Measurements from ENCODE around the gene CAMSAP1.

Gene CAMSAP1

GRCh38 chr9:135879619-135880018 lies 27.7 kb downstream of the CAMSAP1 start:
- no peak for DNase-seq (ENCODE audit: insufficient read length)
- FAIRE-seq, result no peak
- TF ChIP-seq POLR2AphosphoS5 (IDR thresholded peaks at IDR 0.05; ENCODE audit: low read depth, low read length) (no peak), POLR2A (IDR thresholded peaks at IDR 0.05; ENCODE audit: low read depth, low read length) (no peak), TAF1 (IDR thresholded peaks at IDR 0.05; ENCODE audit: borderline replicate concordance, low read depth, low read length) (no peak)

GRCh38 chr9:135879237-135879601 lies 28.1 kb downstream of the CAMSAP1 start:
- FAIRE-seq, result no peak
- DNase-seq (ENCODE audit: insufficient read length), result no peak
- TF ChIP-seq POLR2A (IDR thresholded peaks at IDR 0.05; ENCODE audit: low read depth, low read length) (no peak), TAF1 (IDR thresholded peaks at IDR 0.05; ENCODE audit: borderline replicate concordance, low read depth, low read length) (no peak), POLR2AphosphoS5 (IDR thresholded peaks at IDR 0.05; ENCODE audit: low read depth, low read length) (no peak)

DNA sequence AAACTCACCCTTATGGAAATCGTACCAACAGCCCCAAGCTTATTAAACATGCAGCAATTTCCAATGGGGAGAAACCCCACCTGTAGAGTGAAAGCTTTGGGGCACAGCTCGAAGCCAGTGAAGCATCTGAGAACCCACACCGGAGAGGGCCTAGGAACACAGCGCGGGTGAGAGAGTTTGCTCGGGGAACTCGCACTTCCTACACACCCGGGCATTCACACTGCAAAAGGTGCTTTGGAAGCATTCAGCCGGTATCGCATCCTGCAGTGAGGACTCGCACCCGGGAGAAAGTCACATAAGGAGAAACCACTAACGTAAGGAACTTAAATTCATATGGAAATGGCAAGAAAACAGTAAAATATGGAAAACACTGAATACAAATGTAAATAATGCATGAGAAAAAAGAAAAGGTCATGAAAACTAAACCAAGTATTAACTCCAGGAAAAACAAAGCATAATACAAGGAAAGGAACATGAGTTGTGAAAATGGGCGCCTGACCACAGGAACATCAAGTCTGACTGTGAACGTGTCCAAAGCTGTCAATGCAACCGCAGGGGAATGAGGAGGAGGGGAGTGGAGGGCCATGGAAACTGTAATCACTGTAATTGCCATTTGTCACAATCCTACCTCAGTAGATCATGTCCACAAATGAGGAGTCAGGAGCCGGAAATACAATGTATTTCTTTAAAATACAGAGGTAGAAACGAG lies 28.7 kb downstream of the CAMSAP1 start:
- TF ChIP-seq TAF1 (IDR thresholded peaks at IDR 0.05; ENCODE audit: borderline replicate concordance, low read depth, low read length) (no peak), POLR2AphosphoS5 (IDR thresholded peaks at IDR 0.05; ENCODE audit: low read depth, low read length) (no peak), POLR2A (IDR thresholded peaks at IDR 0.05; ENCODE audit: low read depth, low read length) (no peak)
- FAIRE-seq (no peak), DNase-seq (ENCODE audit: insufficient read length) (no peak)

DNA sequence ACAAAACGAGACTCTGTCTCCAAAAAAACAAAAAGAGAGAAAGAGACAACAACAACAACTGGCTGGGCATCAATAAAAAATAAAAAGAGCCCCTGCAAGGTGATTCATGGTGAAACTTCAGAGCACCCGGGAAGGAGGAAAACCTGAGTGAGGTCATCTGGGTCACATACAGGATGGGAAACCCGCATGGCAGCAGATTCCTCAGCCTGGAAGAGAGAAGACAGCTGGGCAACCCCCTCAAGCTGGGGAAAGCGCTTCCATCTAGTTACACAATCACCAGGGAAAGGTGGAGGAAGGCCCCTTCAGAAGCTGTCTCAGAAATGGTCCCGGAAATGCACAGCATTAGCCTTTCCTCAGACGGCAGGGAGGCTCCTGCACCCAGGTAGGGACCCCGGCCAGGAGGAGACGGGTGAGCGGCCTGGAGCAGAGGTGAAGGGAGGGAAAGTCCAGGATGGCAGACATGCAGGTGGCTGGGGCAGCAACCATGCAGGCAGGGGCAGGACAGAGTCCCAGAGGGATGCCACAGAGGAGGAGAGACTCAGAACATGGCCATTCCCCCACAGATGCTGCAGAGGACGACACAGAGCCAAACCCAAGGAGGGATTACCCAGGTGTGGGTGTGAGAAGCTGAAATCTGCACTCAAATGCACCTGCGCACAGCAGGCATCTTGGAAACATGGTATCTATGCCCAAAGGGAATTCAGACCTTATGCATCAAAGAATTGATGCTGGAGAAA lies 29.4 kb downstream of the CAMSAP1 start:
- DNase-seq (ENCODE audit: insufficient read length), result no peak
- FAIRE-seq, result no peak
- no peak for TF ChIP-seq TAF1 (IDR thresholded peaks at IDR 0.05; ENCODE audit: borderline replicate concordance, low read depth, low read length)
- TF ChIP-seq POLR2AphosphoS5 (IDR thresholded peaks at IDR 0.05; ENCODE audit: low read depth, low read length), result no peak
- no peak for TF ChIP-seq POLR2A (IDR thresholded peaks at IDR 0.05; ENCODE audit: low read depth, low read length)

GRCh38 chr9:135876936-135877335 lies 30.4 kb downstream of the CAMSAP1 start:
- DNase-seq (ENCODE audit: insufficient read length) (no peak), FAIRE-seq (no peak)
- no peak for TF ChIP-seq POLR2AphosphoS5 (IDR thresholded peaks at IDR 0.05; ENCODE audit: low read depth, low read length)
- TF ChIP-seq POLR2A (IDR thresholded peaks at IDR 0.05; ENCODE audit: low read depth, low read length), result no peak
- no peak for TF ChIP-seq TAF1 (IDR thresholded peaks at IDR 0.05; ENCODE audit: borderline replicate concordance, low read depth, low read length)

DNA sequence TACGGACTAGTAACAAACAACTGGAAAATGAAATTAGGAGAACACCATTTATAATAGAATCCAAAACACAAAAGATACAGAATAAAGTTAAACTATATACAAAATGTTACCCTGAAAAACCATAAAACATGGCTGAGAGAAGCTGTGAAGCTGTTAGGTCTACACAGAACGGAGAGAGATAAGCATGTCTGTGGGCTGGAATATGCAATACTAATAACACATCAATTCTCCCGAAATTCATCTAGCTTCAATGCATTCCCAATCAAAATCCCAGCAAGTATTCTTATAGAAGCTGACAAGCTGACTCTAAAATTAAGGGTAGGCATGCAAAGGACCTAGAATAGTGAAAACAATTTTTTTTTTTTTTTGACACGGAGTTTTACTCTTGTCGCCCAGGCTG lies 32.5 kb downstream of the CAMSAP1 start:
- TF ChIP-seq POLR2AphosphoS5 (IDR thresholded peaks at IDR 0.05; ENCODE audit: low read depth, low read length) (no peak), POLR2A (IDR thresholded peaks at IDR 0.05; ENCODE audit: low read depth, low read length) (no peak), TAF1 (IDR thresholded peaks at IDR 0.05; ENCODE audit: borderline replicate concordance, low read depth, low read length) (no peak)
- DNase-seq (ENCODE audit: insufficient read length) (no peak), FAIRE-seq (no peak)

GRCh38 chr9:135869909-135870308 lies 37.4 kb downstream of the CAMSAP1 start:
- FAIRE-seq, result no peak
- DNase-seq (ENCODE audit: insufficient read length), result no peak

GRCh38 chr9:135865531-135865930 lies 41.8 kb downstream of the CAMSAP1 start:
- DNase-seq (ENCODE audit: insufficient read length) (no peak), FAIRE-seq (no peak)
- no peak for TF ChIP-seq POLR2AphosphoS5 (IDR thresholded peaks at IDR 0.05; ENCODE audit: low read depth, low read length)
- TF ChIP-seq POLR2A (IDR thresholded peaks at IDR 0.05; ENCODE audit: low read depth, low read length), result no peak
- no peak for TF ChIP-seq TAF1 (IDR thresholded peaks at IDR 0.05; ENCODE audit: borderline replicate concordance, low read depth, low read length)

More at GRCh38 chr9:135869909-135870308, 37.4 kb downstream of the CAMSAP1 start:
- TF ChIP-seq TAF1 (IDR thresholded peaks at IDR 0.05; ENCODE audit: borderline replicate concordance, low read depth, low read length) (no peak), POLR2A (IDR thresholded peaks at IDR 0.05; ENCODE audit: low read depth, low read length) (no peak), POLR2AphosphoS5 (IDR thresholded peaks at IDR 0.05; ENCODE audit: low read depth, low read length) (no peak)

DNA sequence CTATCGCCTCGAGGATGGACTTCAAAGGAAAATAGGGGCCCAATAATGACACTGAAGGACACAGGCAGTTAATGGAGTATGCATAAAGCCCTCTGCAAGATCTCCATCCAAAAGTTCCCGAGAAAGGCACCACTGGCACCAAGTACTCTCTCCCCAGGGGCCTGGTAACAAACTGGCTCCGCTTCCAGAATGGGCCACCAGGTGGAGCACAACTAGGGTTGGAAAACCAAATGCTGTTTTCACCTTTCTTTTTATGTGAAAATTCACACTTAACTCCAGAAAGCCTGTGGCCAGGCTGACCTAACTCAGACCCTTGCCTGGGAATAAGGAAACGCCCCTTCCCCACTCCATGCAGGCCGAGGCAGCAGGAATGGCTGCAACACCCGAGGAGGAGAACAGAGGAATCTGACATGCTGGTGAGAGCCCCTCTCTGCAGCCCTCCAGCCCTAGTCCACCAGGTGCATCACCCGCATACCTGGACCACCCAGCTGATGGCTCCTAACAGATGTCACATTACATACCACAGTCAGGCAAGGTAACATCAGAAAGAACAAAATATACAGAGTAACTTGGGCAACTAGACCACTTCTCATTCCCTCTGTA lies 42.8 kb downstream of the CAMSAP1 start:
- FAIRE-seq, result peak; percentile 82
- TF ChIP-seq POLR2AphosphoS5 (IDR thresholded peaks at IDR 0.05; ENCODE audit: low read depth, low read length), result no peak
- no peak for TF ChIP-seq POLR2A (IDR thresholded peaks at IDR 0.05; ENCODE audit: low read depth, low read length)
- no peak for TF ChIP-seq TAF1 (IDR thresholded peaks at IDR 0.05; ENCODE audit: borderline replicate concordance, low read depth, low read length)
- peak; percentile 52 for DNase-seq (ENCODE audit: insufficient read length)

DNA sequence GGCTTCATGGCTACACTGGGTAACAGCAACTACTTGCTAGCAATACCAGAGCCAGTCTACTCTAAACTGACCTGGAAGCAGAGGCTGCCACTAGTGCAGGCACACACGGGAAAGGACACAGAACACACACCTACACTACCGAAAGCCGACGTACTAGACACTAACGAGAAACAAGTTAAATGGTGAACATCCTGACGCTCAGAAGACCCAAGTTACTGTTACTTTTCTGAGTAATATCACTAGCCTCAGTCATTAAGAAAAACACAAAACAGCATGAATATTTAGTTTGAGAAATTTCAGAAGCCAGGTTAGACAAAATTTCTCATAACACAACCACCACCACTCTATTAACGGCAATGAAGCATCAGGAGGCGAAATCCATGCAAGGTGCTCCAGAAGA lies 44.5 kb downstream of the CAMSAP1 start:
- no peak for FAIRE-seq
- no peak for DNase-seq (ENCODE audit: insufficient read length)
- TF ChIP-seq POLR2AphosphoS5 (IDR thresholded peaks at IDR 0.05; ENCODE audit: low read depth, low read length), result no peak
- no peak for TF ChIP-seq TAF1 (IDR thresholded peaks at IDR 0.05; ENCODE audit: borderline replicate concordance, low read depth, low read length)
- no peak for TF ChIP-seq POLR2A (IDR thresholded peaks at IDR 0.05; ENCODE audit: low read depth, low read length)

DNA sequence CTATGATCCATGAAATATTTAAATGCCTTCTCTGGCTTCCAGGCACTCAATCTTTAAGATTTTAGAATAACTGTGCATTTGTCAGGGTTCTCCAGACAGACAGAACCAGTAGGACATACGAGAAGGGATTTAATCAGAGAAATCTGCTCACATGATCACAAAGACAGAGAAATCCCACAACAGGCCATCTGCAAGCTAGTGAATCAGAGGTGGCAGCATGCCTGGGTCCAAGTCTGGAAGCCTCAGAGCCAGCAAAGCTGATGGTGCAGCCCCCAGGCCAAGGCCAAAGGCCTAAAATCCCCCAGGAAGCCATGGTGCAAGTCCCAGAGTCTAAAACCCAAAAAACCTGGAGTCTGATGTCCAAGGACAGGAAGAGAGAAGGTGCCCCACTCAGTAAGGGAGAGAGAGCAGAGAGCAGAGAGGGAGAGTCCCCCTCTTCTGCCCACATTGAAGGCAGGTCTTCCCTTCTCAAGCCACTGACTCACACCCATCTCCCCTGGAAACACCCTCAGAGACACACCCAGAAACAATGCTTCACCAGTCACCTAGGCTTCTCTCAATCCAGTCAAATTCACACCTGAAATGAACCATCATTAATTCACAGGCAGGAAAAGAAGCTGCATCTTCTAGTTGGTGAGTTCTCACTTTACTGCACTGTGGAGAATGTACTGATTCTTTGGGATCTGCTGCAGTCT lies 48.7 kb downstream of the CAMSAP1 start:
- FAIRE-seq, result no peak
- DNase-seq (ENCODE audit: insufficient read length), result no peak
- TF ChIP-seq POLR2AphosphoS5 (IDR thresholded peaks at IDR 0.05; ENCODE audit: low read depth, low read length), result no peak
- no peak for TF ChIP-seq TAF1 (IDR thresholded peaks at IDR 0.05; ENCODE audit: borderline replicate concordance, low read depth, low read length)
- TF ChIP-seq POLR2A (IDR thresholded peaks at IDR 0.05; ENCODE audit: low read depth, low read length), result no peak
